HepG2 (cell line): ENCODE results near the gene ZKSCAN3. TPM values are rescaled to one million over a fixed set of nuclear protein-coding genes. Genes with fewer than 3 reads are reported as not detected.
"Not testable (repeated sequence)": the region's sequence is repeated elsewhere in the genome, so short reads cannot be mapped to it uniquely, and the experiment has no call there.

ENCODE experiments used
- ATAC-seq: fragments of 200-7000 bp; cut with Tn5 transposase; 3 replicates; pipeline ENCODE4 v1.9.1; 2020; ENCODE audit warnings: mild to moderate bottlenecking, moderate library complexity
- BruUV-seq: library from RNA; stranded (reverse); fragments of 400-500 nt; replicated peaks from 2 replicates; lab custom pipeline; 2021; lab: Mats Ljungman, UMichigan
- CTCF ChIA-PET: fragments of 300-600 bp; formaldehyde crosslinking; extraction: SDS; loops from one replicate; lab custom pipeline; 2021; ENCODE audit warnings: low total read pairs, inconsistent platforms, low intra/inter-chr PET ratio; lab: Yijun Ruan, JAX
- POLR2A ChIA-PET: fragments of 350-600 bp; sonication (Branson Sonifier 250); formaldehyde crosslinking; loops from one replicate; lab custom pipeline; 2020; ENCODE audit warnings: antibody characterized with exemption, inconsistent platforms; lab: Yijun Ruan, JAX
- DNase-seq: peaks from one replicate; pipeline ENCODE4 v3.0.0-alpha.2; 2015; ENCODE audit warnings: low spot score
- FAIRE-seq: peaks from 3 replicates; lab custom pipeline; 2011; peaks lifted over from hg19 to GRCh38; lab: Jason Lieb, UNC
- H2AFZ ChIP-seq: one replicate; pipeline ENCODE4 v1.6.1; 2011; ENCODE audit warnings: low read length, inconsistent platforms
- H3K27ac ChIP-seq: fragments of 300-600 bp; 3 replicates; pipeline ENCODE4 v1.8.0; 2011; ENCODE audit warnings: mixed run types, mild to moderate bottlenecking, mixed read lengths, low read length, inconsistent platforms; ENCODE audit not compliant: insufficient read depth; ENCODE audit errors: extremely low read length
- H3K27me3 ChIP-seq, 2 experiments: fragments of 200-600 bp in 1 of 2; 2 replicates in 1 of 2; 3 replicates in 1 of 2; pipeline versions ENCODE4 v1.6.0 to v1.8.0; 2011; ENCODE audit warnings: low read length in 2 of 2, mild to moderate bottlenecking in 2 of 2, moderate library complexity in 2 of 2, inconsistent platforms in 1 of 2; ENCODE audit not compliant: insufficient read depth in 2 of 2, control insufficient read depth in 1 of 2
- H3K36me3 ChIP-seq, 2 experiments: fragments of 200-600 bp in 1 of 2; replicated peaks in 1 of 2; 2 replicates in 1 of 2; 3 replicates in 1 of 2; pipeline versions ENCODE4 v1.5.1 to v1.8.0; 2011; ENCODE audit warnings: low read length in 2 of 2, inconsistent platforms in 1 of 2; ENCODE audit not compliant: insufficient read depth in 2 of 2, control insufficient read depth in 1 of 2
- H3K4me1 ChIP-seq: 2 replicates; pipeline ENCODE4 v1.5.1; 2012; ENCODE audit warnings: low read length, inconsistent platforms; ENCODE audit not compliant: insufficient read depth
- H3K4me2 ChIP-seq: 2 replicates; pipeline ENCODE4 v1.6.0; 2011; ENCODE audit warnings: low read depth, low read length, inconsistent platforms
- H3K4me3 ChIP-seq, 3 experiments: fragments of 200-600 bp in 1 of 3; sonication (generic), shearing (Covaris generic) in 1 of 3; replicated peaks in 1 of 3; 2 replicates each; pipeline ENCODE4 v1.5.1; 2011 to 2016; ENCODE audit warnings: low read length in 3 of 3, inconsistent platforms in 2 of 3, low read depth in 2 of 3, mild to moderate bottlenecking in 2 of 3, control low read depth in 1 of 3, mixed read lengths in 1 of 3; ENCODE audit not compliant: insufficient read depth in 1 of 3
- H3K79me2 ChIP-seq: one replicate; pipeline ENCODE4 v1.6.1; 2011; ENCODE audit warnings: low read length, inconsistent platforms; ENCODE audit not compliant: insufficient read depth
- H3K9ac ChIP-seq: 2 replicates; pipeline ENCODE4 v1.6.0; 2011; ENCODE audit warnings: mild to moderate bottlenecking, low read depth, low read length, inconsistent platforms; ENCODE audit not compliant: insufficient read depth
- H3K9me3 ChIP-seq: 2 replicates; pipeline ENCODE4 v1.5.1; 2012; ENCODE audit warnings: mild to moderate bottlenecking, low read length
- H4K20me1 ChIP-seq: 2 replicates; pipeline ENCODE4 v1.6.0; 2011; ENCODE audit warnings: inconsistent platforms, mild to moderate bottlenecking, low read length, moderate library complexity; ENCODE audit not compliant: insufficient read depth
- FOXJ3 ChIP-seq: sonication (generic); formaldehyde crosslinking; IDR thresholded peaks from 2 replicates; pipeline ENCODE4 v1.4.0; 2020; ENCODE audit warnings: missing genetic modification reagents, mild to moderate bottlenecking, borderline replicate concordance
- FOXO4 ChIP-seq: sonication (generic); formaldehyde crosslinking; conservative IDR thresholded peaks from 2 replicates; pipeline ENCODE4 v1.8.1; 2023; ENCODE audit warnings: missing genetic modification reagents
- KLF13 ChIP-seq: sonication (generic); formaldehyde crosslinking; IDR thresholded peaks from 2 replicates; pipeline ENCODE4 v1.4.0; 2020; ENCODE audit warnings: mild to moderate bottlenecking, missing genetic modification reagents
- SALL1 ChIP-seq: sonication (generic); formaldehyde crosslinking; IDR thresholded peaks from 2 replicates; pipeline ENCODE4 v1.8.0; 2022; ENCODE audit warnings: mild to moderate bottlenecking, missing genetic modification reagents
- SRF ChIP-seq: IDR thresholded peaks from 2 replicates; pipeline ENCODE4 v1.6.1; 2011; ENCODE audit warnings: mild to moderate bottlenecking, low read depth, low read length, moderate library complexity
- TBX2 ChIP-seq: sonication (generic); formaldehyde crosslinking; IDR thresholded peaks from 2 replicates; pipeline ENCODE4 v1.5.0; 2020; ENCODE audit warnings: missing genetic modification reagents, mild to moderate bottlenecking, borderline replicate concordance
- ZNF343 ChIP-seq: sonication (generic); formaldehyde crosslinking; IDR thresholded peaks from 2 replicates; pipeline ENCODE4 v1.4.0; 2020; ENCODE audit warnings: mild to moderate bottlenecking, missing genetic modification reagents
- WGBS: methylation state at CpG from one replicate; pipeline ENCODE4 v1.1.6; 2017; ENCODE audit warnings: low lambda C conversion rate; 5-methylcytosine and 5-hydroxymethylcytosine counted together
- in situ Hi-C: cut with HindIII; loops from 2 replicates; pipeline ENCODE4 v1.10.0; 2017; ENCODE audit warnings: low pct_unique_long_range_greater_than_20kb; ENCODE audit not compliant: extremely low pct_ligation_motif_present
- intact Hi-C: fragments of 100-400 bp; cut with micrococcal nuclease; formaldehyde crosslinking; loops from one replicate; pipeline ENCODE4 v1.10.0; 2022; ENCODE audit not compliant: unreplicated experiment
- polyA plus RNA-seq, 8 experiments: library from polyadenylated mRNA; depleted of rRNA in 3 of 8; stranded (reverse) in 7 of 8; unstranded in 1 of 8; fragments of >200 nt; fragmentation: Illumina TruSeq in 4 of 8; extraction: Trizol in 4 of 8; gene quantifications; 2 replicates each; pipeline versions ENCODE4 v1.2.1 to v1.2.3, GENCODE V29; 2011 to 2016; ENCODE audit warnings: low read depth in 4 of 8, missing spikeins in 1 of 8, mixed read lengths in 1 of 8; ENCODE audit not compliant: insufficient read depth in 1 of 8
- total RNA-seq, 5 experiments: library from RNA; depleted of rRNA; stranded (reverse); fragments of >200 nt; fragmentation: Illumina TruSeq; extraction: Trizol; gene quantifications; 2 replicates each; pipeline ENCODE4 v1.2.3, GENCODE V29; 2016; ENCODE audit warnings: low read depth in 1 of 5

ZKSCAN3 gene
- total and polyA plus RNA-seq, 2 of the 13 experiments (the other 11 are each of a cell fraction or from before 2014, with no cell fraction given), result 3.3 to 7.4 TPM

- Histone ChIP-seq H4K20me1 (no peaks in the 10 kb centered on the region), H3K27me3 (no peaks in the 10 kb centered on the region), H3K36me3 (no peaks in the 10 kb centered on the region), H3K27ac (no peak overlapping the region), H3K79me2 (no peaks in the 10 kb centered on the region), H3K4me2 (no peak overlapping the region), H3K4me1 (peaks cover 15% of the 10 kb centered on the region), H3K9ac (no peak overlapping the region), H2AFZ (no peak overlapping the region), H3K4me3 (no peak overlapping the region), H3K9me3 (peaks cover 1% of the 10 kb centered on the region; the same call in 1 of the 2 replicates)
- in situ Hi-C loops, result no loop called here
- FAIRE-seq (no peak), ATAC-seq (no peak), DNase-seq (no peak)
- ChIA-PET POLR2A (no interaction called here), CTCF (no interaction called here)
- intact Hi-C loops, result no loop called here
- no TSS peak for BruUV-seq
- TF ChIP-seq SALL1 (no peak), TBX2 (no peak), FOXO4 (CRISPR knock-in tag) (no peak), ZNF343 (CRISPR knock-in tag) (no peak), FOXJ3 (CRISPR knock-in tag) (no peak), SRF (no peak), KLF13 (CRISPR knock-in tag) (no peak)
- TF ChIP-seq, all 625 proteins: peak for 0
- whole genome bisulfite sequencing, result 58% methylated on average over 3 of the region's 3 CpGs
Observed at GRCh38 chr6:28315628-28316027, 34.1 kb upstream of the ZKSCAN3 start.

GRCh38 chr6:28317866-28318265 is 31.9 kb upstream of the ZKSCAN3 start:
- H3K27me3 ChIP-seq, H3K36me3 ChIP-seq, H3K4me2 ChIP-seq, BruUV-seq, ATAC-seq, H2AFZ ChIP-seq, H3K9ac ChIP-seq, DNase-seq, intact Hi-C loops, H4K20me1 ChIP-seq, H3K27ac ChIP-seq, CTCF ChIA-PET, FAIRE-seq, H3K9me3 ChIP-seq, POLR2A ChIA-PET, H3K79me2 ChIP-seq, in situ Hi-C loops, H3K4me3 ChIP-seq: not testable (repeated sequence)
- WGBS, result 90% methylated on average over 8 of the region's 8 CpGs
- peaks cover 11% of the 10 kb centered on the region for H3K4me1 ChIP-seq
